GM23248 (cell line): ENCODE measurements around the gene ITPRIP.

ENCODE experiments used
- EZH2 ChIP-seq: fragments of 200-600 bp; sonication (generic); IDR thresholded peaks from 2 replicates; pipeline ENCODE4 v1.6.1; 2018; ENCODE audit warnings: antibody characterized with exemption, mild to moderate bottlenecking; ENCODE audit not compliant: insufficient read depth, poor library complexity, severe bottlenecking
- EZH2phosphoT487 ChIP-seq: fragments of 200-600 bp; sonication (generic); IDR thresholded peaks from 2 replicates; pipeline ENCODE4 v1.6.1; 2018; ENCODE audit warnings: antibody characterized with exemption, moderate library complexity, mild to moderate bottlenecking, low read depth; ENCODE audit not compliant: insufficient read depth

GRCh38 chr10:104387130-104387888 is 49.0 kb upstream of the ITPRIP start:
- TF ChIP-seq EZH2: no peak
- TF ChIP-seq EZH2phosphoT487: no peak
